ENCODE data around the gene SYK.

The SYK gene

DNA sequence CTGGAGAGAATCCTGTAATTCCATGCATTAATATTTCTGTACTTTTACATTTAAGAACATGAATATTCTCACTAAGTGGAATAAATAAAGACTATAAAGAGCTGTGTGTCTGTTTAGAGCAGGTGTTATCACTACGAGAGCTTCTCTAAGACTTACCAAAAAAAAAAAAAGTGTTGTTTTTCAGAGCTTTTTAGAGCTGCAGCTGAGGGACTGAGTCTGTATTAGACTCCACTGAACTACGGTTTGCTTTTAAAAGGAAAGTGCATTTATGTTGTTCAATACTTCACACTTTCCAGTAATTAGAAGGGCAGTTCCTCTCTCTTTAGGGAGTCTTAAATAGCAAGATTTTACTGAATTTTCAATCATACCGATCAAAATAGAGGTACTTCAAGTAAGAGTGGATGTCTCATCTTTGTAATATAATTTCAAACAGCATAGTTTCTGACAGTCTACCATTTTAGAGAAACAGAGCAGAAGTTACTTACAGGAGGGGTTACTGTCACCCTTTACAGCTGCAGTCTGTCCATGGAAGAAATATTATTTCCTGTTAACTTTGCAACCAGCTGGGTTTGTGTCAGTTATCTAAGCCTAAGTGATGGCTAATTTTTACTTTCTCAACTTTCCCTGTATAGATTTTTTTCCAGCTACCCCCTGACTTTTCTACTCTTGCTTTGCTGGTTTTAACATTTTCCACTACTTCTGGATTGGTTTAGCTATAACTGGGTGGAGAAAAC is 2.4 kb downstream of the SYK start:
- peak overlapping the region; percentile 83 for H3K4me3 ChIP-seq (ENCODE audit: low read depth, low read length)
- peak; percentile 60 for DNase-seq (ENCODE audit: low read depth)

DNA sequence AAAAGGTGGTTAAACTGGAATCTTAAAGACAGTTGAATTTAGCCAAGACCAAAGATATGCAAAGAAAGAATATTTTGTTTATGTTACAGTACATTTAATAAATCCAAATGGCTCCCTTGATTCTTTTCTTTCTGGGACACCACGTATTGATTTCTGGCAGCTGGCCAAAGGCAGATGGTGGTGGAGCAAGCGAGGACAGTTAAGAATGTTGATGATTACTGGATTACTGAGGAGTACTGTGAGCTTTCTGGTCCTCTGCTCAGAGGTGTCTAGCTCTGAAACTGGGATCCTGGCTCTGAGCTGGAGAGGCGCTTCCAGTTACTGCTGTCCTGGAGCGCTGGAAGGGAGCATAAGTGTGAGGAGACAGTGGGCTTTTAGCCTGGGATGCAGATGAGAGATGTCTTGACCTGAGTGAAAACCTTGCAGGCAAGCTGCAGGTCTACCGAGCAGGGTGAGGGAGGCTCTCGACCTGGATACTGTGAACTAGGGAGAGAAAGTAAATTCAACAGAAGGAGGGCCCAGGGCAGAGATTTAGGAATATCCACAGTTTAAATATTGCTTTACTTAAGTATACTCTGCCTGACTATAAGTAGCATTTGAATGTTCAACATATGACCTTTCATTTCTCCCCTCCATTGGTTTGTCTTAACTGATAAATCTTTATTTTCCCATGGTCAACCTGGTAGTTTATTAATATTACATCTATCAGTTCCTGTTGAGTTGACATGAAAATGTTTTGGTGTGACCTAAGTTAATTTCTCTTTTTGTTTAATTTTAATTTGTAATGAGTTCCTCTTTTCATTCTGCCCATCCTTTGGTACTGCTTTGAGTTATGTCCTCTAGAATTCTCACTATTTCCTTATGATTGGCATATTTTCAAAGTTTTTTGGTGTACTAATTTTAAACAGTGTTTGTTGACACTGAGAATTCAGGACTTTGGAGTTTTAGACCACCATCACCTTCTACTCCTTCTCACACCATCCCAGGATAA is 3.7 kb downstream of the SYK start:
- TF ChIP-seq POLR2A (IDR thresholded peaks at IDR 0.05; ENCODE audit: extremely low read depth, insufficient read length), result no peak
- TF ChIP-seq CTCF (IDR thresholded peaks at IDR 0.05; ENCODE audit: low read depth, low read length), result no peak
- TF ChIP-seq MAX (IDR thresholded peaks at IDR 0.05; ENCODE audit: low read depth, low read length), result no peak
- TF ChIP-seq MYC (IDR thresholded peaks at IDR 0.05; ENCODE audit: low read depth, low read length), result no peak
- H3K4me3 ChIP-seq (ENCODE audit: low read depth, low read length), result peak overlapping the region; percentile 83
- DNase-seq (ENCODE audit: low read depth), result no peak

More for the DNA sequence above, 2.4 kb downstream of the SYK start:
- TF ChIP-seq MAX (IDR thresholded peaks at IDR 0.05; ENCODE audit: low read depth, low read length) (no peak), CTCF (IDR thresholded peaks at IDR 0.05; ENCODE audit: low read depth, low read length) (no peak), MYC (IDR thresholded peaks at IDR 0.05; ENCODE audit: low read depth, low read length) (no peak), POLR2A (IDR thresholded peaks at IDR 0.05; ENCODE audit: extremely low read depth, insufficient read length) (no peak)

DNA sequence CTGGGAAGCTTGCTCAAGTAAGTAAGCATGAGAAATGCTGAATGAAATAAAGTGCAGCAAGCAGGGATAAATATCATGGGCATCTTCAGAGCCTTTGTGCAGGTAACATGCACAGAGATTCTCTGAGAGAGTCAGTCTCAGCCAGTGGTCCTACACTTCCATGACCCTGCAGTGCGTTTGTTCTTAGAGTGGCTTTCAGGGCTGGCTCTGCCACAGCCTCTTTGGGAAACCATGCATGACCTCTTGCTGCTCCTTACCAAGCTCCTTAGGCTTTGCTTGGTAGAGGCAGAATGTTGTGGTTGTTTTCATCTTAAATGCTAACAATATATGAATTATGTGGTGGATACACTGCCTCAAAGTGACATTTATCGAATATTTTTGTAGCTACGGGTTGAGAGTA is 5.4 kb downstream of the SYK start:
- DNase-seq (ENCODE audit: low read depth), result no peak
- H3K4me3 ChIP-seq (ENCODE audit: low read depth, low read length), result peak overlapping the region; percentile 3

DNA sequence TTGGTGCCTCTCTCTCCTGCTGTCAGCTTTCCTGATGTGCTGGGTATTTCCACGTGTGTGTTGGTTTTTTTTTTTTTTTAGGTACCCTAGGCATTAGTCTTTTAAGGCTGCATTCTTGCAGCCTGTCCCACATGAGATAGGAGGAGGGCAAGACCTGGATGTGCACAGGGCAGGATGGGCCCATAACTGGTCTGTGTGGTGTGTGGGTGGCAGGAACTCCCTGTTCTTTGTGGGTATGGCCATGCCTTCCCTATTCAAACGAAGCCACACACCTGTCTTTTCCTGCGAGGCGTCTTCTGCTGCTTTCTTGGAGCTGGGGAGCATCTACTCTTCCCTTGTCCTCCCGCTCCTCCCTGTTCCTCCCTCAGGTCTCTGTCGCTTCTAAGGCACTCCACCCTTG is 6.8 kb downstream of the SYK start:
- H3K4me3 ChIP-seq (ENCODE audit: low read depth, low read length), result no peak overlapping the region
- DNase-seq (ENCODE audit: low read depth), result no peak
- no peak for TF ChIP-seq MAX (IDR thresholded peaks at IDR 0.05; ENCODE audit: low read depth, low read length)
- TF ChIP-seq MYC (IDR thresholded peaks at IDR 0.05; ENCODE audit: low read depth, low read length), result no peak
- TF ChIP-seq CTCF (IDR thresholded peaks at IDR 0.05; ENCODE audit: low read depth, low read length), result no peak
- TF ChIP-seq POLR2A (IDR thresholded peaks at IDR 0.05; ENCODE audit: extremely low read depth, insufficient read length), result no peak

More for the DNA sequence above, 5.4 kb downstream of the SYK start:
- TF ChIP-seq POLR2A (IDR thresholded peaks at IDR 0.05; ENCODE audit: extremely low read depth, insufficient read length), result no peak
- no peak for TF ChIP-seq MAX (IDR thresholded peaks at IDR 0.05; ENCODE audit: low read depth, low read length)
- no peak for TF ChIP-seq MYC (IDR thresholded peaks at IDR 0.05; ENCODE audit: low read depth, low read length)
- no peak for TF ChIP-seq CTCF (IDR thresholded peaks at IDR 0.05; ENCODE audit: low read depth, low read length)

- TF ChIP-seq POLR2A (IDR thresholded peaks at IDR 0.05; ENCODE audit: extremely low read depth, insufficient read length), result no peak
- no peak for TF ChIP-seq CTCF (IDR thresholded peaks at IDR 0.05; ENCODE audit: low read depth, low read length)
- no peak for TF ChIP-seq MAX (IDR thresholded peaks at IDR 0.05; ENCODE audit: low read depth, low read length)
- no peak for TF ChIP-seq MYC (IDR thresholded peaks at IDR 0.05; ENCODE audit: low read depth, low read length)
- peak; percentile 61 for DNase-seq (ENCODE audit: low read depth)
These were observed 7.5 kb downstream of the SYK start for GRCh38 chr9:90808890-90809685.

More at GRCh38 chr9:90808890-90809685, 7.5 kb downstream of the SYK start:
- H3K4me3 ChIP-seq (ENCODE audit: low read depth, low read length), result no peak overlapping the region

Measured in NB4 (cell line).